Measurements from ENCODE around the gene CTNNB1.

DNA sequence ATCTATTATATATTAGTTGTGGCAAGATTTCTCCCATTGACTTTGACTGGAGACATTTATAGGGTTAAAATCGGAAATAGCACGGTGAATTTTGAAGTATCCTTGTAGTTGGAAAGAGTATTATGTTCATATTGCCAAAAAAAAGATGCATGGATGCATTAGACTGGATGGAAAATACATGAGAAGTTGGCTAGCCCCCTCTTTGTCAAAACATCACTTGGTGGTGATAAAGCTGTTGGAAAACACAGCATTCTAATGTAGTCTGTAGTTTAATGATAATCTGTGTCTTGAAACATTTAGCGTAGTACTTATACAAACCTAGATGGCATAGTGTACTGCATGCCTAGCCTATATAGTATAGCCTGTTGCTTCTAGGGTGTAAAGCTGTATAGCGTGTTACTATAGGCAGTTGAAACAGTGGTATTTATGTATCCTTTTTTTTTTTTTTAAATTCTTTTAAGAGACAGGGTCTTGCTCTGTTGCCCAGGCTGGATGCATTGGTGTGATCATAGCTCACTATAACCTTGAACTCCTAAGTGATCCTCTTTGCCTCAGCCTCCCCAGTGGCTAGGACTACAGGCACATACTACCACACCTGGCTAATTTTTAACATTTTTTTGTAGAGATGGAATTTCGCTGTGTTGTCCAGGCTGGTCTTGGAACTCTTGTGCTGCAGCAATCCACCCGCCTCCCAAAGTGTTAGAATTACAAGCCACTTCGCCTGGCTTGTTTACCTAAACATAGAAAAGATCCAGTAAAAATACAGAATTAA lies 21.8 kb downstream of the CTNNB1 start:
- TF ChIP-seq, protein P1, sequence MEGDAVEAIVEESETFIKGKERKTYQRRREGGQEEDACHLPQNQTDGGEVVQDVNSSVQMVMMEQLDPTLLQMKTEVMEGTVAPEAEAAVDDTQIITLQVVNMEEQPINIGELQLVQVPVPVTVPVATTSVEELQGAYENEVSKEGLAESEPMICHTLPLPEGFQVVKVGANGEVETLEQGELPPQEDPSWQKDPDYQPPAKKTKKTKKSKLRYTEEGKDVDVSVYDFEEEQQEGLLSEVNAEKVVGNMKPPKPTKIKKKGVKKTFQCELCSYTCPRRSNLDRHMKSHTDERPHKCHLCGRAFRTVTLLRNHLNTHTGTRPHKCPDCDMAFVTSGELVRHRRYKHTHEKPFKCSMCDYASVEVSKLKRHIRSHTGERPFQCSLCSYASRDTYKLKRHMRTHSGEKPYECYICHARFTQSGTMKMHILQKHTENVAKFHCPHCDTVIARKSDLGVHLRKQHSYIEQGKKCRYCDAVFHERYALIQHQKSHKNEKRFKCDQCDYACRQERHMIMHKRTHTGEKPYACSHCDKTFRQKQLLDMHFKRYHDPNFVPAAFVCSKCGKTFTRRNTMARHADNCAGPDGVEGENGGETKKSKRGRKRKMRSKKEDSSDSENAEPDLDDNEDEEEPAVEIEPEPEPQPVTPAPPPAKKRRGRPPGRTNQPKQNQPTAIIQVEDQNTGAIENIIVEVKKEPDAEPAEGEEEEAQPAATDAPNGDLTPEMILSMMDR (conservative IDR thresholded peaks at IDR 0.05; ENCODE audit: low read depth, low read length) = no peak
- no peak for TF ChIP-seq EZH2 (IDR thresholded peaks at IDR 0.05; ENCODE audit: borderline replicate concordance, low read depth, low read length, poor library complexity, severe bottlenecking)
